Nephron (organoid): ENCODE measurements around the gene CKAP5.

Source experiments
- H3K27ac Mint-ChIP-seq, 3 experiments: 2 replicates each; pipeline ENCODE4 v1.8.0; 2020; ENCODE audit warnings: mixed read lengths in 3 of 3, mild to moderate bottlenecking in 2 of 3, moderate library complexity in 1 of 3
- H3K27me3 Mint-ChIP-seq: 2 replicates; pipeline ENCODE4 v1.8.0; 2021; ENCODE audit warnings: low read depth, mild to moderate bottlenecking, moderate library complexity, mixed read lengths
- H3K36me3 Mint-ChIP-seq: 2 replicates; pipeline ENCODE4 v1.8.0; 2020; ENCODE audit warnings: low read depth, mixed read lengths
- H3K4me1 Mint-ChIP-seq: 2 replicates; pipeline ENCODE4 v1.8.0; 2020; ENCODE audit warnings: mixed read lengths
- H3K4me3 Mint-ChIP-seq, 3 experiments: 2 replicates each; pipeline ENCODE4 v1.8.0; 2020; ENCODE audit warnings: mild to moderate bottlenecking in 3 of 3, mixed read lengths in 3 of 3, moderate library complexity in 2 of 3
- H3K9me3 Mint-ChIP-seq: 2 replicates; pipeline ENCODE4 v1.8.0; 2020; ENCODE audit warnings: mixed read lengths
- CTCF ChIP-seq, 3 experiments: fragments of 200-600 bp; sonication (generic); IDR thresholded peaks; one replicate each; pipeline ENCODE4 v1.5.0; 2021; ENCODE audit warnings: antibody characterized with exemption in 3 of 3; ENCODE audit not compliant: unreplicated experiment in 3 of 3

The CKAP5 gene

GRCh38 chr11:46877580-46877979 lies 31.5 kb upstream of the CKAP5 start:
- no peak overlapping the region for H3K4me3 Mint-ChIP-seq
- no peak overlapping the region for H3K27ac Mint-ChIP-seq
- no peaks in the 10 kb centered on the region for H3K4me1 Mint-ChIP-seq
- peaks cover 75% of the 10 kb centered on the region for H3K36me3 Mint-ChIP-seq
- no peak for TF ChIP-seq CTCF (IDR thresholded peaks at IDR 0.05; ENCODE audit: unreplicated experiment in 3 of 3)
- no peaks in the 10 kb centered on the region for H3K9me3 Mint-ChIP-seq
- H3K27me3 Mint-ChIP-seq = no peaks in the 10 kb centered on the region

GRCh38 chr11:46876471-46876870 lies 30.4 kb upstream of the CKAP5 start:
- no peak for TF ChIP-seq CTCF (IDR thresholded peaks at IDR 0.05; ENCODE audit: unreplicated experiment in 3 of 3)
- H3K36me3 Mint-ChIP-seq = peaks cover 70% of the 10 kb centered on the region
- H3K4me3 Mint-ChIP-seq = no peak overlapping the region
- no peaks in the 10 kb centered on the region for H3K4me1 Mint-ChIP-seq
- H3K9me3 Mint-ChIP-seq = no peaks in the 10 kb centered on the region
- no peak overlapping the region for H3K27ac Mint-ChIP-seq
- H3K27me3 Mint-ChIP-seq = no peaks in the 10 kb centered on the region

- Mint-ChIP-seq H3K36me3 (peaks cover 71% of the 10 kb centered on the region), H3K9me3 (no peaks in the 10 kb centered on the region), H3K4me1 (no peaks in the 10 kb centered on the region), H3K4me3 (no peak overlapping the region), H3K27me3 (no peaks in the 10 kb centered on the region), H3K27ac (no peak overlapping the region)
- no peak for TF ChIP-seq CTCF (IDR thresholded peaks at IDR 0.05; ENCODE audit: unreplicated experiment in 3 of 3)
Observed at GRCh38 chr11:46874586-46874985, 28.5 kb upstream of the CKAP5 start.

GRCh38 chr11:46868912-46869311 lies 22.8 kb upstream of the CKAP5 start:
- Mint-ChIP-seq H3K27me3 (no peaks in the 10 kb centered on the region), H3K4me3 (no peak overlapping the region), H3K9me3 (no peaks in the 10 kb centered on the region), H3K27ac (no peak overlapping the region), H3K4me1 (no peaks in the 10 kb centered on the region), H3K36me3 (peaks cover 70% of the 10 kb centered on the region)
- TF ChIP-seq CTCF (IDR thresholded peaks at IDR 0.05; ENCODE audit: unreplicated experiment in 3 of 3) = no peak

- Mint-ChIP-seq H3K27me3 (no peaks in the 10 kb centered on the region), H3K27ac (no peak overlapping the region), H3K4me1 (peaks cover under 1% of the 10 kb centered on the region), H3K4me3 (no peak overlapping the region), H3K36me3 (peaks cover 67% of the 10 kb centered on the region), H3K9me3 (no peaks in the 10 kb centered on the region)
- no peak for TF ChIP-seq CTCF (IDR thresholded peaks at IDR 0.05; ENCODE audit: unreplicated experiment in 3 of 3)
Observed at GRCh38 chr11:46865340-46865739, 19.3 kb upstream of the CKAP5 start.

- Mint-ChIP-seq H3K4me1 (peaks cover 22% of the 10 kb centered on the region), H3K36me3 (peaks cover 63% of the 10 kb centered on the region), H3K27ac (no peak overlapping the region), H3K4me3 (no peak overlapping the region), H3K27me3 (no peaks in the 10 kb centered on the region), H3K9me3 (no peaks in the 10 kb centered on the region)
- TF ChIP-seq CTCF (IDR thresholded peaks at IDR 0.05; ENCODE audit: unreplicated experiment in 3 of 3) = no peak
Observed at GRCh38 chr11:46860218-46860617, 14.1 kb upstream of the CKAP5 start.
